ENCODE results near the gene RNF212. TPM values are rescaled to one million over a fixed set of nuclear protein-coding genes. Genes with fewer than 3 reads are reported as not detected.

The RNF212 gene
- total and polyA plus RNA-seq, 9 of the 15 experiments (the other 6 are each of a cell fraction or from before 2014, with no cell fraction given), result 0.04 TPM; not detected in 8

GRCh38 chr4:1065732-1066131 is 47.6 kb downstream of the RNF212 start:
- peaks cover 37 to 61% of the 10 kb centered on the region in 2 experiments for H3K27me3 ChIP-seq (ENCODE audit: control insufficient read depth in 2 of 2, insufficient read depth in 2 of 2, low read length in 2 of 2)
- no peak for ATAC-seq
- in situ Hi-C loops (cut with MboI), result no loop called here
- no peaks in the 10 kb centered on the region for H3K9me1 ChIP-seq (ENCODE audit: control insufficient read depth, insufficient read depth, low read length)
- no peak overlapping the region for H3K4me3 ChIP-seq
- ChIA-PET POLR2A (no interaction called here), CTCF (ENCODE audit: low intra/inter-chr PET ratio) (no interaction called here)
- no peak overlapping the region for H2AFZ ChIP-seq (ENCODE audit: low read depth, low read length)
- intact Hi-C loops (cut with micrococcal nuclease), result no loop called here
- H3K4me1 ChIP-seq (replicated peaks in 1 of 2; ENCODE audit: control insufficient read depth in 2 of 2, insufficient read depth in 2 of 2, low read length in 2 of 2), result no peaks in the 10 kb centered on the region
- 0 out of 2 replicates have a peak, but pooled peaks have one; percentile 17 for TF ChIP-seq CEBPB (tag; IDR thresholded peaks at IDR 0.05)
- no peak for TF ChIP-seq PML (IDR thresholded peaks at IDR 0.05; ENCODE audit: low read length)
- peak; percentile 50 for TF ChIP-seq ATF3 (IDR thresholded peaks at IDR 0.05)
- no peak for TF ChIP-seq ATF3 (CRISPR knock-in tag; conservative IDR thresholded peaks at IDR 0.05)
- TF ChIP-seq U2AF2 (optimal IDR thresholded peaks at IDR 0.05; ENCODE audit: low read depth, low read length), result no peak
- no peak for TF ChIP-seq NR0B1 (IDR thresholded peaks at IDR 0.05; ENCODE audit: partially characterized antibody)
- TF ChIP-seq CEBPG (CRISPR knock-in tag; IDR thresholded peaks at IDR 0.05), result no peak
- peak in 1 of 2 experiments; percentile 65; a peak in 2 of 4 replicates for TF ChIP-seq CEBPG (tag; conservative IDR thresholded peaks at IDR 0.05 in 1 of 2, IDR thresholded peaks at IDR 0.05 in 1 of 2)
- H3K36me3 ChIP-seq (ENCODE audit: control insufficient read depth, insufficient read depth, low read length), result no peaks in the 10 kb centered on the region
- no peaks in the 10 kb centered on the region for H4K20me1 ChIP-seq (replicated peaks; ENCODE audit: control insufficient read depth, insufficient read depth, low read length)
- no peak overlapping the region for H3K27ac ChIP-seq (ENCODE audit: extremely low read depth, low read depth, low read length)
- DNase-seq (ENCODE audit: extremely low read depth in 1 of 4, low spot score in 3 of 4), result no peak
- 3% methylated on average over 4 of the region's 4 CpGs for WGBS (ENCODE audit: insufficient coverage, low coverage, missing lambda C conversion rate)
- H3K9ac ChIP-seq (ENCODE audit: insufficient read depth in 1 of 2, low read depth in 2 of 2, low read length in 2 of 2), result no peak overlapping the region
- H3K9me3 ChIP-seq (replicated peaks; ENCODE audit: control insufficient read depth, insufficient read depth, low read depth, low read length), result peaks cover 3% of the 10 kb centered on the region
- no peak for FAIRE-seq
- H3K4me2 ChIP-seq (ENCODE audit: insufficient read depth, low read length), result no peak overlapping the region
- no TSS peak for BruUV-seq (replicated peaks)
- H3K79me2 ChIP-seq (ENCODE audit: control insufficient read depth, insufficient read depth, low read length), result no peaks in the 10 kb centered on the region

All from K562 (cell line).